Colonic mucosa (tissue), 4 donors: Measurements from ENCODE around the gene BTG4. TPM values are rescaled to one million over a fixed set of nuclear protein-coding genes. Genes with fewer than 3 reads are reported as not detected.

Experiments
- DNase-seq: peaks from one replicate; pipeline ENCODE4 v3.0.0-alpha.2; 2020
- H3K27ac ChIP-seq: fragments of 200-600 bp; one replicate; pipeline ENCODE4 v1.8.0; 2021
- H3K27me3 ChIP-seq: fragments of 200-600 bp; one replicate; pipeline ENCODE4 v1.8.0; 2021
- H3K36me3 ChIP-seq: fragments of 200-600 bp; one replicate; pipeline ENCODE4 v1.8.0; 2021
- H3K4me1 ChIP-seq: fragments of 200-600 bp; one replicate; pipeline ENCODE4 v1.8.0; 2021; ENCODE audit warnings: mild to moderate bottlenecking
- H3K4me3 ChIP-seq: fragments of 200-600 bp; one replicate; pipeline ENCODE4 v1.8.0; 2021
- H3K9ac ChIP-seq, 2 donors: one replicate each; pipeline ENCODE4 v1.7.0; 2013; ENCODE audit warnings: control low read depth in 2 of 2, low read depth in 2 of 2, low read length in 2 of 2
- H3K9me3 ChIP-seq: fragments of 200-600 bp; one replicate; pipeline ENCODE4 v1.8.0; 2021
- intact Hi-C: fragments of 100-400 bp; cut with DNase I; formaldehyde crosslinking; loops from one replicate; pipeline ENCODE4 v1.14.1; 2022
- total RNA-seq, 2 donors: library from RNA; stranded (reverse); fragmentation: NEBNext Ultra II Directional in 1 of 2; extraction: Animal tissue kit (Norgen Biotek cat#: 25700) in 1 of 2; gene quantifications; one replicate each; pipeline ENCODE4 v1.2.1, GENCODE V29; 2021
- TF ChIP-seq, protein P1 (sequence below): fragments of 200-600 bp; IDR thresholded peaks from one replicate; pipeline ENCODE4 v1.8.0; 2022; ENCODE audit warnings: antibody characterized with exemption, mild to moderate bottlenecking
- donor health status: healthy.
- donor health status: DM: no; HTN: no; CAD: no.
- donor health status: DM: no; HTN: no; CAD: no.

BTG4 gene
- total RNA-seq, 2 donors from 2014 or later: not detected

- DNase-seq: no peak
- intact Hi-C loops: no loop called here
Measured at GRCh38 chr11:111528557-111528956, 16.4 kb upstream of the BTG4 start.

GRCh38 chr11:111527279-111527678, 15.1 kb upstream of the BTG4 start:
- no peak for DNase-seq
- Histone ChIP-seq H3K27me3 (no peaks in the 10 kb centered on the region), H3K9me3 (no peaks in the 10 kb centered on the region), H3K4me1 (no peaks in the 10 kb centered on the region), H3K4me3 (no peak overlapping the region), H3K36me3 (no peaks in the 10 kb centered on the region), H3K9ac (no peak overlapping the region), H3K27ac (no peak overlapping the region)
- intact Hi-C loops: no loop called here
- TF ChIP-seq, protein P1, sequence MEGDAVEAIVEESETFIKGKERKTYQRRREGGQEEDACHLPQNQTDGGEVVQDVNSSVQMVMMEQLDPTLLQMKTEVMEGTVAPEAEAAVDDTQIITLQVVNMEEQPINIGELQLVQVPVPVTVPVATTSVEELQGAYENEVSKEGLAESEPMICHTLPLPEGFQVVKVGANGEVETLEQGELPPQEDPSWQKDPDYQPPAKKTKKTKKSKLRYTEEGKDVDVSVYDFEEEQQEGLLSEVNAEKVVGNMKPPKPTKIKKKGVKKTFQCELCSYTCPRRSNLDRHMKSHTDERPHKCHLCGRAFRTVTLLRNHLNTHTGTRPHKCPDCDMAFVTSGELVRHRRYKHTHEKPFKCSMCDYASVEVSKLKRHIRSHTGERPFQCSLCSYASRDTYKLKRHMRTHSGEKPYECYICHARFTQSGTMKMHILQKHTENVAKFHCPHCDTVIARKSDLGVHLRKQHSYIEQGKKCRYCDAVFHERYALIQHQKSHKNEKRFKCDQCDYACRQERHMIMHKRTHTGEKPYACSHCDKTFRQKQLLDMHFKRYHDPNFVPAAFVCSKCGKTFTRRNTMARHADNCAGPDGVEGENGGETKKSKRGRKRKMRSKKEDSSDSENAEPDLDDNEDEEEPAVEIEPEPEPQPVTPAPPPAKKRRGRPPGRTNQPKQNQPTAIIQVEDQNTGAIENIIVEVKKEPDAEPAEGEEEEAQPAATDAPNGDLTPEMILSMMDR: no peak

More at GRCh38 chr11:111528557-111528956, 16.4 kb upstream of the BTG4 start:
- no peaks in the 10 kb centered on the region for H3K4me1 ChIP-seq
- H3K27me3 ChIP-seq: no peaks in the 10 kb centered on the region
- no peak overlapping the region for H3K27ac ChIP-seq
- no peaks in the 10 kb centered on the region for H3K9me3 ChIP-seq
- no peak overlapping the region for H3K4me3 ChIP-seq
- no peaks in the 10 kb centered on the region for H3K36me3 ChIP-seq
- TF ChIP-seq, protein P1: no peak
- H3K9ac ChIP-seq: no peak overlapping the region

GRCh38 chr11:111526501-111526900, 14.3 kb upstream of the BTG4 start:
- TF ChIP-seq, protein P1: no peak
- intact Hi-C loops: no loop called here
- DNase-seq: no peak

GRCh38 chr11:111525456-111525855, 13.3 kb upstream of the BTG4 start:
- H3K9ac ChIP-seq: no peak overlapping the region
- intact Hi-C loops: no loop called here
- no peak overlapping the region for H3K27ac ChIP-seq
- H3K36me3 ChIP-seq: no peaks in the 10 kb centered on the region
- no peaks in the 10 kb centered on the region for H3K27me3 ChIP-seq
- H3K9me3 ChIP-seq: no peaks in the 10 kb centered on the region
- H3K4me3 ChIP-seq: no peak overlapping the region
- TF ChIP-seq, protein P1: no peak
- H3K4me1 ChIP-seq: no peaks in the 10 kb centered on the region
- no peak for DNase-seq

More at GRCh38 chr11:111526501-111526900, 14.3 kb upstream of the BTG4 start:
- H3K36me3 ChIP-seq: no peaks in the 10 kb centered on the region
- H3K27ac ChIP-seq: no peak overlapping the region
- H3K9ac ChIP-seq: no peak overlapping the region
- H3K9me3 ChIP-seq: no peaks in the 10 kb centered on the region
- H3K4me3 ChIP-seq: no peak overlapping the region
- no peaks in the 10 kb centered on the region for H3K4me1 ChIP-seq
- H3K27me3 ChIP-seq: no peaks in the 10 kb centered on the region

GRCh38 chr11:111524056-111524455, 11.9 kb upstream of the BTG4 start:
- Histone ChIP-seq H3K36me3 (no peaks in the 10 kb centered on the region), H3K27ac (no peak overlapping the region), H3K9ac (no peak overlapping the region), H3K9me3 (no peaks in the 10 kb centered on the region), H3K4me3 (no peak overlapping the region), H3K27me3 (no peaks in the 10 kb centered on the region), H3K4me1 (no peaks in the 10 kb centered on the region)
- no peak for DNase-seq
- TF ChIP-seq, protein P1: no peak
- intact Hi-C loops: no loop called here
